ENCODE measurements around the gene C19orf25. TPM values are rescaled to one million over a fixed set of nuclear protein-coding genes. Genes with fewer than 3 reads are reported as not detected.
A peak's percentile ranks its signal among the peaks of the same experiment; 100 is the strongest.

C19orf25 gene
- total and polyA plus RNA-seq, 2 of the 13 experiments (the other 11 are each of a cell fraction or from before 2014, with no cell fraction given), result 14.2 to 32.4 TPM

DNA sequence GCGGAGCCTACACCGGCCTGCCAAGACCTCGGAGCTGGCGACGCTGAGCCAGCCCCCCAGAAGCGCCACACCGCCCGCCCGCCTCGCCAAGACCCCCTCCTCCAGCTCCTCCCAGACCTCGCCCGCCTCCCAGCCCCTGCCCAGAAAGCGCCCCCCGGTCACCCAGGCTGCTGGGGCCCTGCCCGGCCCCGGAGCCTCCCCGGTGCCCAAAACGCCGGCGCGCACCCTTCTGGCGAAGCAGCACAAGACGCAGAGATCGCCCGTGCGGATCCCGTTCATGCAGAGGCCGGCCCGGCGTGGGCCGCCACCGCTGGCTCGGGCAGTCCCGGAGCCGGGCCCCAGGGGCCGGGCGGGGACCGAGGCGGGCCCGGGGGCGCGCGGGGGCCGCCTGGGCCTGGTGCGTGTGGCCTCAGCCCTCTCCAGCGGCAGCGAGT lies 10.2 kb downstream of the C19orf25 start (continued):
- TF ChIP-seq ZNF775 (CRISPR knock-in tag; IDR thresholded peaks at IDR 0.05; ENCODE audit: borderline replicate concordance) (no peak), ZFY (CRISPR knock-in tag; IDR thresholded peaks at IDR 0.05) (0 out of 2 replicates have a peak, but pooled peaks have one; percentile 13), ZFAT (CRISPR knock-in tag; conservative IDR thresholded peaks at IDR 0.05) (no peak), HNRNPUL1 (IDR thresholded peaks at IDR 0.05; ENCODE audit: low read depth, low read length) (no peak), POLR2G (IDR thresholded peaks at IDR 0.05; ENCODE audit: low read depth, low read length) (0 out of 2 replicates have a peak, but pooled peaks have one; percentile 42), PCBP2 (optimal IDR thresholded peaks at IDR 0.05; ENCODE audit: low read depth, low read length, poor library complexity, severe bottlenecking) (no peak), ZNF180 (CRISPR knock-in tag; IDR thresholded peaks at IDR 0.05; ENCODE audit: borderline replicate concordance, low read depth) (no peak), GABPB1 (CRISPR knock-in tag; IDR thresholded peaks at IDR 0.05) (no peak; the same call in 1 of the 2 replicates), RBAK (CRISPR knock-in tag; IDR thresholded peaks at IDR 0.05) (no peak), KDM2A (CRISPR knock-in tag; IDR thresholded peaks at IDR 0.05; ENCODE audit: borderline replicate concordance, low read depth) (0 out of 2 replicates have a peak, but pooled peaks have one; percentile 26), POLR2AphosphoS2 (IDR thresholded peaks at IDR 0.05; ENCODE audit: low read depth, low read length) (no peak), FOXP1 (IDR thresholded peaks at IDR 0.05) (no peak), FOXP1 (CRISPR knock-in tag; IDR thresholded peaks at IDR 0.05) (no peak), SIX4 (CRISPR knock-in tag; IDR thresholded peaks at IDR 0.05) (no peak), AGO1 (IDR thresholded peaks at IDR 0.05; ENCODE audit: low read depth, low read length, poor library complexity, severe bottlenecking) (peak; percentile 36), RBFOX2 (IDR thresholded peaks at IDR 0.05; ENCODE audit: low read depth, low read length) (0 out of 2 replicates have a peak, but pooled peaks have one; percentile 19)
- TF ChIP-seq, protein P1, sequence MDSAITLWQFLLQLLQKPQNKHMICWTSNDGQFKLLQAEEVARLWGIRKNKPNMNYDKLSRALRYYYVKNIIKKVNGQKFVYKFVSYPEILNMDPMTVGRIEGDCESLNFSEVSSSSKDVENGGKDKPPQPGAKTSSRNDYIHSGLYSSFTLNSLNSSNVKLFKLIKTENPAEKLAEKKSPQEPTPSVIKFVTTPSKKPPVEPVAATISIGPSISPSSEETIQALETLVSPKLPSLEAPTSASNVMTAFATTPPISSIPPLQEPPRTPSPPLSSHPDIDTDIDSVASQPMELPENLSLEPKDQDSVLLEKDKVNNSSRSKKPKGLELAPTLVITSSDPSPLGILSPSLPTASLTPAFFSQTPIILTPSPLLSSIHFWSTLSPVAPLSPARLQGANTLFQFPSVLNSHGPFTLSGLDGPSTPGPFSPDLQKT (CRISPR knock-in tag; IDR thresholded peaks at IDR 0.05; ENCODE audit: borderline replicate concordance), result no peak
- TF ChIP-seq, protein P2, sequence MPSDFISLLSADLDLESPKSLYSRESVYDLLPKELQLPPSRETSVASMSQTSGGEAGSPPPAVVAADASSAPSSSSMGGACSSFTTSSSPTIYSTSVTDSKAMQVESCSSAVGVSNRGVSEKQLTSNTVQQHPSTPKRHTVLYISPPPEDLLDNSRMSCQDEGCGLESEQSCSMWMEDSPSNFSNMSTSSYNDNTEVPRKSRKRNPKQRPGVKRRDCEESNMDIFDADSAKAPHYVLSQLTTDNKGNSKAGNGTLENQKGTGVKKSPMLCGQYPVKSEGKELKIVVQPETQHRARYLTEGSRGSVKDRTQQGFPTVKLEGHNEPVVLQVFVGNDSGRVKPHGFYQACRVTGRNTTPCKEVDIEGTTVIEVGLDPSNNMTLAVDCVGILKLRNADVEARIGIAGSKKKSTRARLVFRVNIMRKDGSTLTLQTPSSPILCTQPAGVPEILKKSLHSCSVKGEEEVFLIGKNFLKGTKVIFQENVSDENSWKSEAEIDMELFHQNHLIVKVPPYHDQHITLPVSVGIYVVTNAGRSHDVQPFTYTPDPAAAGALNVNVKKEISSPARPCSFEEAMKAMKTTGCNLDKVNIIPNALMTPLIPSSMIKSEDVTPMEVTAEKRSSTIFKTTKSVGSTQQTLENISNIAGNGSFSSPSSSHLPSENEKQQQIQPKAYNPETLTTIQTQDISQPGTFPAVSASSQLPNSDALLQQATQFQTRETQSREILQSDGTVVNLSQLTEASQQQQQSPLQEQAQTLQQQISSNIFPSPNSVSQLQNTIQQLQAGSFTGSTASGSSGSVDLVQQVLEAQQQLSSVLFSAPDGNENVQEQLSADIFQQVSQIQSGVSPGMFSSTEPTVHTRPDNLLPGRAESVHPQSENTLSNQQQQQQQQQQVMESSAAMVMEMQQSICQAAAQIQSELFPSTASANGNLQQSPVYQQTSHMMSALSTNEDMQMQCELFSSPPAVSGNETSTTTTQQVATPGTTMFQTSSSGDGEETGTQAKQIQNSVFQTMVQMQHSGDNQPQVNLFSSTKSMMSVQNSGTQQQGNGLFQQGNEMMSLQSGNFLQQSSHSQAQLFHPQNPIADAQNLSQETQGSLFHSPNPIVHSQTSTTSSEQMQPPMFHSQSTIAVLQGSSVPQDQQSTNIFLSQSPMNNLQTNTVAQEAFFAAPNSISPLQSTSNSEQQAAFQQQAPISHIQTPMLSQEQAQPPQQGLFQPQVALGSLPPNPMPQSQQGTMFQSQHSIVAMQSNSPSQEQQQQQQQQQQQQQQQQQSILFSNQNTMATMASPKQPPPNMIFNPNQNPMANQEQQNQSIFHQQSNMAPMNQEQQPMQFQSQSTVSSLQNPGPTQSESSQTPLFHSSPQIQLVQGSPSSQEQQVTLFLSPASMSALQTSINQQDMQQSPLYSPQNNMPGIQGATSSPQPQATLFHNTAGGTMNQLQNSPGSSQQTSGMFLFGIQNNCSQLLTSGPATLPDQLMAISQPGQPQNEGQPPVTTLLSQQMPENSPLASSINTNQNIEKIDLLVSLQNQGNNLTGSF (CRISPR knock-in tag; IDR thresholded peaks at IDR 0.05), result no peak
- TF ChIP-seq, protein P3, sequence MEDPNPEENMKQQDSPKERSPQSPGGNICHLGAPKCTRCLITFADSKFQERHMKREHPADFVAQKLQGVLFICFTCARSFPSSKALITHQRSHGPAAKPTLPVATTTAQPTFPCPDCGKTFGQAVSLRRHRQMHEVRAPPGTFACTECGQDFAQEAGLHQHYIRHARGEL (CRISPR knock-in tag; IDR thresholded peaks at IDR 0.05), result no peak
- TF ChIP-seq, protein P4, sequence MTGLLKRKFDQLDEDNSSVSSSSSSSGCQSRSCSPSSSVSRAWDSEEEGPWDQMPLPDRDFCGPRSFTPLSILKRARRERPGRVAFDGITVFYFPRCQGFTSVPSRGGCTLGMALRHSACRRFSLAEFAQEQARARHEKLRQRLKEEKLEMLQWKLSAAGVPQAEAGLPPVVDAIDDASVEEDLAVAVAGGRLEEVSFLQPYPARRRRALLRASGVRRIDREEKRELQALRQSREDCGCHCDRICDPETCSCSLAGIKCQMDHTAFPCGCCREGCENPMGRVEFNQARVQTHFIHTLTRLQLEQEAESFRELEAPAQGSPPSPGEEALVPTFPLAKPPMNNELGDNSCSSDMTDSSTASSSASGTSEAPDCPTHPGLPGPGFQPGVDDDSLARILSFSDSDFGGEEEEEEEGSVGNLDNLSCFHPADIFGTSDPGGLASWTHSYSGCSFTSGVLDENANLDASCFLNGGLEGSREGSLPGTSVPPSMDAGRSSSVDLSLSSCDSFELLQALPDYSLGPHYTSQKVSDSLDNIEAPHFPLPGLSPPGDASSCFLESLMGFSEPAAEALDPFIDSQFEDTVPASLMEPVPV (CRISPR knock-in tag; IDR thresholded peaks at IDR 0.05), result no peak
